ENCODE measurements around the gene IQCF5. TPM values are rescaled to one million over a fixed set of nuclear protein-coding genes. Genes with fewer than 3 reads are reported as not detected.

Gene IQCF5
- total RNA-seq, 1 experiment from 2014 or later, result not detected

GRCh38 chr3:51897391-51897790 is 22.0 kb upstream of the IQCF5 start:
- Histone ChIP-seq H3K36me3 (ENCODE audit: control insufficient read depth in 1 of 2, insufficient read depth in 2 of 2, low read length in 2 of 2) (no peaks in the 10 kb centered on the region), H3K4me3 (replicated peaks in 1 of 2; ENCODE audit: low read depth in 1 of 2, low read length in 2 of 2) (peak overlapping the region; percentile 41 to 56), H3K4me2 (ENCODE audit: low read length) (peak overlapping the region; percentile 72), H3K27me3 (ENCODE audit: insufficient read depth, low read length) (no peaks in the 10 kb centered on the region), H3K4me1 (ENCODE audit: control insufficient read depth in 1 of 2, insufficient read depth in 2 of 2, low read length in 2 of 2) (peaks cover 9 to 41% of the 10 kb centered on the region in 2 experiments), H3K27ac (ENCODE audit: low read depth, low read length) (peak overlapping the region; percentile 30), H4K20me1 (ENCODE audit: insufficient read depth) (no peaks in the 10 kb centered on the region), H3K9ac (ENCODE audit: low read length) (peak overlapping the region; percentile 61), H3K79me2 (ENCODE audit: insufficient read depth, low read length) (no peaks in the 10 kb centered on the region), H3K9me2 (ENCODE audit: insufficient read depth) (no peaks in the 10 kb centered on the region), H3K9me3 (ENCODE audit: control insufficient read depth in 1 of 2, insufficient read depth in 1 of 2, low read depth in 1 of 2, low read length in 2 of 2) (no peaks in the 10 kb centered on the region), H2AFZ (ENCODE audit: low read depth, low read length, poor library complexity, severe bottlenecking) (no peak overlapping the region)
- CTCF ChIA-PET, result interaction anchor here (1.0 to 1.4 kb wide), 2 partner anchors 10 to 78 kb away, joined by 3 to 4 read pairs; no protein-coding TSS in a partner anchor
- POLR2A ChIA-PET, result interaction anchor here (1.2 to 1.5 kb wide), 4 partner anchors 9 to 86 kb away, joined by 3 to 5 read pairs (median 4); partner anchors contain the start of genes ACY1, PARP3 and RRP9
- no peak for DNase-seq (ENCODE audit: low read depth, low spot score)
- peak; percentile 67 for ATAC-seq
- intact Hi-C loops (cut with micrococcal nuclease), result no loop called here
- RAD21 ChIA-PET (ENCODE audit: low non-redundant PET in 1 of 2, low total read pairs in 2 of 2, uncharacterized antibody in 2 of 2, unreplicated experiment in 2 of 2), result no interaction called here
- TF ChIP-seq EZH2phosphoT487 (IDR thresholded peaks at IDR 0.05; ENCODE audit: borderline replicate concordance) (no peak), POLR2AphosphoS5 (IDR thresholded peaks at IDR 0.05; ENCODE audit: low read depth, low read length) (peak; percentile 63), CBX3 (IDR thresholded peaks at IDR 0.05; ENCODE audit: low read depth) (no peak)
- BruUV-seq (replicated peaks), result TSS peak; percentile 95

- Histone ChIP-seq H3K27ac (ENCODE audit: low read depth, low read length) (peak overlapping the region; percentile 30), H3K9ac (ENCODE audit: low read length) (peak overlapping the region; percentile 61), H3K27me3 (ENCODE audit: insufficient read depth, low read length) (no peaks in the 10 kb centered on the region), H3K79me2 (ENCODE audit: insufficient read depth, low read length) (no peaks in the 10 kb centered on the region), H3K4me3 (replicated peaks in 1 of 2; ENCODE audit: low read depth in 1 of 2, low read length in 2 of 2) (peak overlapping the region; percentile 41 to 56), H3K36me3 (ENCODE audit: control insufficient read depth in 1 of 2, insufficient read depth in 2 of 2, low read length in 2 of 2) (no peaks in the 10 kb centered on the region), H3K9me3 (ENCODE audit: control insufficient read depth in 1 of 2, insufficient read depth in 1 of 2, low read depth in 1 of 2, low read length in 2 of 2) (no peaks in the 10 kb centered on the region), H3K4me2 (ENCODE audit: low read length) (peak overlapping the region; percentile 72), H3K9me2 (ENCODE audit: insufficient read depth) (no peaks in the 10 kb centered on the region), H2AFZ (ENCODE audit: low read depth, low read length, poor library complexity, severe bottlenecking) (no peak overlapping the region), H3K4me1 (ENCODE audit: control insufficient read depth in 1 of 2, insufficient read depth in 2 of 2, low read length in 2 of 2) (peaks cover 5 to 34% of the 10 kb centered on the region in 2 experiments), H4K20me1 (ENCODE audit: insufficient read depth) (no peaks in the 10 kb centered on the region)
- ATAC-seq (peak; percentile 56), DNase-seq (ENCODE audit: low read depth, low spot score) (no peak)
- TF ChIP-seq TCF7L2 (IDR thresholded peaks at IDR 0.05; ENCODE audit: borderline replicate concordance, extremely low read depth, insufficient read depth, insufficient read length) (no peak), SP1 (IDR thresholded peaks at IDR 0.05; ENCODE audit: low read depth) (peak; percentile 41; the same call in 1 of the 2 replicates), CBX3 (IDR thresholded peaks at IDR 0.05; ENCODE audit: low read depth) (peak; percentile 37; the same call in 1 of the 2 replicates), CEBPB (IDR thresholded peaks at IDR 0.05; ENCODE audit: low read depth) (no peak), JUND (IDR thresholded peaks at IDR 0.05) (peak; percentile 56), SRF (IDR thresholded peaks at IDR 0.05; ENCODE audit: low read depth) (peak; percentile 19; the same call in 1 of the 2 replicates), SIN3A (IDR thresholded peaks at IDR 0.05; ENCODE audit: low read depth) (peak; percentile 15; the same call in 1 of the 2 replicates), FOSL1 (IDR thresholded peaks at IDR 0.05; ENCODE audit: low read depth) (peak; percentile 47; the same call in 1 of the 2 replicates)
- ChIA-PET POLR2A (interaction anchor here (1.2 to 1.5 kb wide), 3 partner anchors 9 to 86 kb away, joined by 3 to 4 read pairs (median 3); partner anchors contain the start of genes ACY1, PARP3 and RRP9), RAD21 (ENCODE audit: low non-redundant PET in 1 of 2, low total read pairs in 2 of 2, uncharacterized antibody in 2 of 2, unreplicated experiment in 2 of 2) (no interaction called here), CTCF (interaction anchor here (1.0 to 1.4 kb wide), 2 partner anchors 9 to 77 kb away, joined by 3 to 4 read pairs; no protein-coding TSS in a partner anchor)
- no TSS peak for BruUV-seq (replicated peaks)
- intact Hi-C loops (cut with micrococcal nuclease), result no loop called here
Observed at GRCh38 chr3:51896607-51897305, 21.4 kb upstream of the IQCF5 start.
